ENCODE measurements around the gene PDE4D.
A peak's percentile ranks its signal among the peaks of the same experiment; 100 is the strongest.
"Not testable (repeated sequence)": the region's sequence is repeated elsewhere in the genome, so short reads cannot be mapped to it uniquely, and the experiment has no call there.

Gene PDE4D

GRCh38 chr5:59067956-59068656, 825.4 kb downstream of the PDE4D start:
- no peak for DNase-seq (ENCODE audit: low spot score)

GRCh38 chr5:59066367-59067163, 827.0 kb downstream of the PDE4D start:
- no peak for DNase-seq (ENCODE audit: low spot score)

GRCh38 chr5:59065554-59065953, 828.0 kb downstream of the PDE4D start:
- DNase-seq (ENCODE audit: low spot score), result no peak

GRCh38 chr5:59064293-59064692, 829.2 kb downstream of the PDE4D start:
- no peak for DNase-seq (ENCODE audit: low spot score)

GRCh38 chr5:59062986-59063683, 830.4 kb downstream of the PDE4D start:
- DNase-seq (ENCODE audit: low spot score), result no peak

- DNase-seq (ENCODE audit: low spot score), result no peak
These were observed 832.1 kb downstream of the PDE4D start for GRCh38 chr5:59061377-59061776.

- no peak for DNase-seq (ENCODE audit: low spot score)
These were observed 834.4 kb downstream of the PDE4D start for GRCh38 chr5:59058969-59059687.

- no peak for DNase-seq (ENCODE audit: low spot score)
These were observed 835.3 kb downstream of the PDE4D start for GRCh38 chr5:59058237-59058636.

GRCh38 chr5:59056599-59056998, 836.9 kb downstream of the PDE4D start:
- DNase-seq (ENCODE audit: low spot score), result not testable (repeated sequence)

- no peak for DNase-seq (ENCODE audit: low spot score)
These were observed 837.6 kb downstream of the PDE4D start for GRCh38 chr5:59055745-59056448.

- no peak for DNase-seq (ENCODE audit: low spot score)
These were observed 838.5 kb downstream of the PDE4D start for GRCh38 chr5:59054963-59055528.

- DNase-seq (ENCODE audit: low spot score), result no peak
These were observed 841.6 kb downstream of the PDE4D start for GRCh38 chr5:59051951-59052350.

- no peak for DNase-seq (ENCODE audit: low spot score)
These were observed 844.4 kb downstream of the PDE4D start for GRCh38 chr5:59049095-59049494.

GRCh38 chr5:59042201-59043055, 851.1 kb downstream of the PDE4D start:
- no peak for DNase-seq (ENCODE audit: low spot score)

GRCh38 chr5:59041355-59041754, 852.2 kb downstream of the PDE4D start:
- DNase-seq (ENCODE audit: low spot score), result no peak

- DNase-seq (ENCODE audit: low spot score), result no peak
These were observed 852.7 kb downstream of the PDE4D start for GRCh38 chr5:59040804-59041201.

- DNase-seq (ENCODE audit: low spot score), result no peak
These were observed 853.3 kb downstream of the PDE4D start for GRCh38 chr5:59040024-59040803.

GRCh38 chr5:59039296-59040023, 854.1 kb downstream of the PDE4D start:
- DNase-seq (ENCODE audit: low spot score), result peak; percentile 79

GRCh38 chr5:59038798-59039295, 854.7 kb downstream of the PDE4D start:
- no peak for DNase-seq (ENCODE audit: low spot score)

All from kidney capillary endothelial cell (primary cell).